Loucy (cell line): ENCODE data around the gene SLC12A4.

Experiments used
- H2AFZ ChIP-seq: fragments of 200-600 bp; sonication (generic); 2 replicates; pipeline ENCODE4 v1.6.0; 2016; ENCODE audit warnings: antibody characterized with exemption, mild to moderate bottlenecking, low read length, moderate library complexity
- H3F3A ChIP-seq: fragments of 200-600 bp; 2 replicates; pipeline ENCODE4 v1.6.0; 2016; ENCODE audit warnings: antibody characterized with exemption, low read depth, mild to moderate bottlenecking
- H3K27me3 ChIP-seq: fragments of 200-600 bp; sonication (generic); 2 replicates; pipeline ENCODE4 v1.6.1; 2014; ENCODE audit warnings: low read length, mild to moderate bottlenecking; ENCODE audit not compliant: insufficient read depth, poor library complexity, severe bottlenecking
- H3K36me3 ChIP-seq: fragments of 200-600 bp; sonication (generic); 2 replicates; pipeline ENCODE4 v1.6.1; 2016; ENCODE audit warnings: low read length; ENCODE audit not compliant: insufficient read depth
- H3K4me1 ChIP-seq: fragments of 200-600 bp; sonication (generic); 2 replicates; pipeline ENCODE4 v1.5.1; 2014; ENCODE audit warnings: low read length, mild to moderate bottlenecking; ENCODE audit not compliant: insufficient read depth, poor library complexity, severe bottlenecking
- H3K4me2 ChIP-seq: fragments of 200-600 bp; sonication (generic); 2 replicates; pipeline ENCODE4 v1.6.0; 2014; ENCODE audit warnings: antibody characterized with exemption, low read length, low read depth, mild to moderate bottlenecking; ENCODE audit not compliant: poor library complexity, severe bottlenecking
- H3K4me3 ChIP-seq: fragments of 200-600 bp; sonication (generic); 2 replicates; pipeline ENCODE4 v1.5.1; 2014; ENCODE audit warnings: low read length, mild to moderate bottlenecking, mixed read lengths; ENCODE audit not compliant: poor library complexity, severe bottlenecking
- H3K79me2 ChIP-seq: fragments of 200-600 bp; sonication (generic); 2 replicates; pipeline ENCODE4 v1.6.1; 2014; ENCODE audit warnings: low read length; ENCODE audit not compliant: insufficient read depth
- H3K9ac ChIP-seq: fragments of 200-600 bp; sonication (generic); 2 replicates; pipeline ENCODE4 v1.6.0; 2014; ENCODE audit warnings: mild to moderate bottlenecking, low read depth, low read length, moderate library complexity; ENCODE audit not compliant: poor library complexity, severe bottlenecking
- H3K9me2 ChIP-seq: fragments of 200-600 bp; sonication (generic); replicated peaks from 2 replicates; pipeline ENCODE4 v1.6.1; 2016; ENCODE audit warnings: low read depth, low read length, mixed read lengths
- H3K9me3 ChIP-seq: fragments of 200-600 bp; sonication (generic); 2 replicates; pipeline ENCODE4 v1.6.1; 2014; ENCODE audit warnings: mild to moderate bottlenecking, antibody characterized with exemption, low read length, low read depth; ENCODE audit not compliant: insufficient read depth
- H4K20me1 ChIP-seq: fragments of 200-600 bp; sonication (generic); 2 replicates; pipeline ENCODE4 v1.6.0; 2014; ENCODE audit warnings: antibody characterized with exemption, low read length, mild to moderate bottlenecking; ENCODE audit not compliant: insufficient read depth, poor library complexity, severe bottlenecking
- CTCF ChIP-seq: fragments of 200-600 bp; sonication (generic); conservative IDR thresholded peaks from 2 replicates; pipeline ENCODE4 v1.5.1; 2014; ENCODE audit warnings: mild to moderate bottlenecking, antibody characterized with exemption, low read length
- EZH2phosphoT487 ChIP-seq: fragments of 200-600 bp; IDR thresholded peaks from 2 replicates; pipeline ENCODE4 v1.6.1; 2018; ENCODE audit warnings: antibody characterized with exemption, mild to moderate bottlenecking, moderate library complexity, borderline replicate concordance

SLC12A4 gene

GRCh38 chr16:67923414-67924116, 44.9 kb downstream of the SLC12A4 start:
- Histone ChIP-seq H3K4me2 (no peak overlapping the region), H3K79me2 (no peaks in the 10 kb centered on the region)

GRCh38 chr16:67922740-67923139, 45.7 kb downstream of the SLC12A4 start:
- TF ChIP-seq EZH2phosphoT487 (no peak), CTCF (no peak)
- Histone ChIP-seq H3K4me3 (no peak overlapping the region), H3K4me1 (peaks cover 3% of the 10 kb centered on the region), H3K9me3 (no peaks in the 10 kb centered on the region), H3K79me2 (no peaks in the 10 kb centered on the region), H2AFZ (no peak overlapping the region), H3K9me2 (no peaks in the 10 kb centered on the region), H3K9ac (no peak overlapping the region), H3K27me3 (no peaks in the 10 kb centered on the region), H4K20me1 (no peaks in the 10 kb centered on the region), H3F3A (no peaks in the 10 kb centered on the region), H3K4me2 (no peak overlapping the region), H3K36me3 (peaks cover 6% of the 10 kb centered on the region; the same call in 1 of the 2 replicates)

More at GRCh38 chr16:67923414-67924116, 44.9 kb downstream of the SLC12A4 start:
- Histone ChIP-seq H3K36me3 (peaks cover 10% of the 10 kb centered on the region; the same call in 1 of the 2 replicates), H3K27me3 (no peaks in the 10 kb centered on the region), H3F3A (no peaks in the 10 kb centered on the region), H2AFZ (no peak overlapping the region), H3K9ac (no peak overlapping the region), H3K4me1 (peaks cover 3% of the 10 kb centered on the region), H4K20me1 (no peaks in the 10 kb centered on the region), H3K9me3 (no peaks in the 10 kb centered on the region), H3K9me2 (no peaks in the 10 kb centered on the region), H3K4me3 (no peak overlapping the region)
- TF ChIP-seq CTCF (no peak), EZH2phosphoT487 (no peak)

GRCh38 chr16:67922221-67922620, 46.2 kb downstream of the SLC12A4 start:
- H4K20me1 ChIP-seq: no peaks in the 10 kb centered on the region
- TF ChIP-seq CTCF (no peak), EZH2phosphoT487 (no peak)

More at GRCh38 chr16:67922221-67922620, 46.2 kb downstream of the SLC12A4 start:
- no peaks in the 10 kb centered on the region for H3K27me3 ChIP-seq
- H3K36me3 ChIP-seq: peaks cover under 1% of the 10 kb centered on the region; the same call in 1 of the 2 replicates
- no peak overlapping the region for H2AFZ ChIP-seq
- H3K4me1 ChIP-seq: peaks cover 3% of the 10 kb centered on the region
- H3K79me2 ChIP-seq: no peaks in the 10 kb centered on the region
- H3K9ac ChIP-seq: no peak overlapping the region
- H3F3A ChIP-seq: no peaks in the 10 kb centered on the region
- no peaks in the 10 kb centered on the region for H3K9me3 ChIP-seq
- H3K4me3 ChIP-seq: no peak overlapping the region
- H3K9me2 ChIP-seq: no peaks in the 10 kb centered on the region
- H3K4me2 ChIP-seq: no peak overlapping the region
